Astrocyte (in vitro differentiated cells and primary cell): Measurements from ENCODE around the gene STRBP. TPM values are rescaled to one million over a fixed set of nuclear protein-coding genes. Genes with fewer than 3 reads are reported as not detected.

ENCODE experiments used
- DNase-seq: peaks from one replicate; pipeline ENCODE4 v3.0.0-alpha.2; 2010; ENCODE audit warnings: low read depth
- FAIRE-seq: peaks from 2 replicates; lab custom pipeline; 2011; peaks lifted over from hg19 to GRCh38; lab: Jason Lieb, UNC
- H2AFZ ChIP-seq: 2 replicates; pipeline ENCODE4 v1.6.0; 2012; ENCODE audit warnings: low read depth, low read length, inconsistent platforms
- H3K27ac ChIP-seq: 2 replicates; pipeline ENCODE4 v1.5.1; 2011; ENCODE audit warnings: low read depth, low read length, inconsistent platforms
- H3K27me3 ChIP-seq: 2 replicates; pipeline ENCODE4 v1.6.0; 2011; ENCODE audit warnings: low read length, inconsistent platforms; ENCODE audit not compliant: insufficient read depth
- H3K36me3 ChIP-seq: 2 replicates; pipeline ENCODE4 v1.5.1; 2011; ENCODE audit warnings: low read length, inconsistent platforms; ENCODE audit not compliant: insufficient read depth
- H3K4me1 ChIP-seq: 2 replicates; pipeline ENCODE4 v1.5.1; 2011; ENCODE audit warnings: low read length, inconsistent platforms; ENCODE audit not compliant: insufficient read depth
- H3K4me2 ChIP-seq: 2 replicates; pipeline ENCODE4 v1.6.0; 2012; ENCODE audit warnings: low read length, inconsistent platforms
- H3K4me3 ChIP-seq: 2 replicates; pipeline ENCODE4 v1.5.1; 2011; ENCODE audit warnings: low read depth, mild to moderate bottlenecking, low read length, inconsistent platforms; ENCODE audit not compliant: insufficient read depth
- H3K79me2 ChIP-seq: 2 replicates; pipeline ENCODE4 v1.6.0; 2012; ENCODE audit warnings: mild to moderate bottlenecking, low read length, inconsistent platforms; ENCODE audit not compliant: insufficient read depth
- H3K9ac ChIP-seq: 2 replicates; pipeline ENCODE4 v1.6.0; 2012; ENCODE audit warnings: mild to moderate bottlenecking, low read length, inconsistent platforms
- H3K9me3 ChIP-seq: 2 replicates; pipeline ENCODE4 v1.5.1; 2012; ENCODE audit warnings: low read depth, mild to moderate bottlenecking, low read length, inconsistent platforms; ENCODE audit not compliant: insufficient read depth
- H4K20me1 ChIP-seq: 2 replicates; pipeline ENCODE4 v1.6.0; 2012; ENCODE audit warnings: low read length, inconsistent platforms; ENCODE audit not compliant: insufficient read depth
- H3K27ac Mint-ChIP-seq: one replicate; pipeline ENCODE4 v1.8.0; 2021; ENCODE audit warnings: mild to moderate bottlenecking, mixed read lengths; ENCODE audit not compliant: unreplicated experiment
- H3K27me3 Mint-ChIP-seq: one replicate; pipeline ENCODE4 v1.8.0; 2021; ENCODE audit warnings: low read depth, mixed read lengths; ENCODE audit not compliant: unreplicated experiment
- H3K36me3 Mint-ChIP-seq: one replicate; pipeline ENCODE4 v1.8.0; 2021; ENCODE audit warnings: low read depth, mixed read lengths; ENCODE audit not compliant: unreplicated experiment
- H3K4me1 Mint-ChIP-seq: one replicate; pipeline ENCODE4 v1.8.0; 2021; ENCODE audit warnings: low read depth, mixed read lengths; ENCODE audit not compliant: unreplicated experiment
- H3K4me3 Mint-ChIP-seq: one replicate; pipeline ENCODE4 v1.8.0; 2021; ENCODE audit warnings: mild to moderate bottlenecking, moderate library complexity, mixed read lengths; ENCODE audit not compliant: unreplicated experiment
- H3K9me3 Mint-ChIP-seq: one replicate; pipeline ENCODE4 v1.8.0; 2021; ENCODE audit warnings: mild to moderate bottlenecking, mixed read lengths; ENCODE audit not compliant: unreplicated experiment
- CTCF ChIP-seq: IDR thresholded peaks from 2 replicates; pipeline ENCODE4 v1.5.1; 2011; ENCODE audit warnings: low read depth, mild to moderate bottlenecking, inconsistent platforms, low read length, moderate library complexity; ENCODE audit not compliant: insufficient read depth
- EZH2 ChIP-seq: IDR thresholded peaks from 2 replicates; pipeline ENCODE4 v1.6.1; 2012; ENCODE audit warnings: mild to moderate bottlenecking, low read length, inconsistent platforms; ENCODE audit not compliant: insufficient read depth
- total RNA-seq: library from RNA; stranded (reverse); gene quantifications from 2 replicates; pipeline ENCODE4 v1.2.1, GENCODE V29; 2021

STRBP gene
- total RNA-seq, 1 donor from 2014 or later: 13.1 TPM

GRCh38 chr9:123098096-123098459, 170.3 kb downstream of the STRBP start:
- H3K9ac ChIP-seq: no peak overlapping the region

GRCh38 chr9:123097430-123098095, 170.8 kb downstream of the STRBP start:
- DNase-seq (no peak), FAIRE-seq (no peak)
- Mint-ChIP-seq H3K4me1 (peaks cover 7% of the 10 kb centered on the region), H3K36me3 (peaks cover 34% of the 10 kb centered on the region), H3K27me3 (no peaks in the 10 kb centered on the region), H3K9me3 (no peaks in the 10 kb centered on the region), H3K27ac (no peak overlapping the region), H3K4me3 (no peak overlapping the region)
- Histone ChIP-seq H3K27me3 (no peaks in the 10 kb centered on the region), H3K4me3 (no peak overlapping the region), H3K4me2 (no peak overlapping the region), H3K9me3 (no peaks in the 10 kb centered on the region), H3K27ac (no peak overlapping the region), H2AFZ (no peak overlapping the region), H3K4me1 (no peaks in the 10 kb centered on the region), H3K9ac (no peak overlapping the region), H4K20me1 (peaks cover 3% of the 10 kb centered on the region), H3K79me2 (no peaks in the 10 kb centered on the region), H3K36me3 (peaks cover 32% of the 10 kb centered on the region)
- no peak for TF ChIP-seq EZH2

More at GRCh38 chr9:123098096-123098459, 170.3 kb downstream of the STRBP start:
- peaks cover 12% of the 10 kb centered on the region for H3K4me1 Mint-ChIP-seq
- H3K36me3 Mint-ChIP-seq: peaks cover 36% of the 10 kb centered on the region
- Histone ChIP-seq H3K79me2 (no peaks in the 10 kb centered on the region), H4K20me1 (peaks cover 3% of the 10 kb centered on the region), H3K4me2 (no peak overlapping the region), H3K36me3 (peaks cover 34% of the 10 kb centered on the region), H3K4me1 (no peaks in the 10 kb centered on the region), H3K9me3 (no peaks in the 10 kb centered on the region), H2AFZ (no peak overlapping the region), H3K27ac (no peak overlapping the region), H3K27me3 (no peaks in the 10 kb centered on the region), H3K4me3 (no peak overlapping the region)
- H3K27me3 Mint-ChIP-seq: no peaks in the 10 kb centered on the region
- no peak for TF ChIP-seq EZH2
- TF ChIP-seq CTCF: no peak
- H3K27ac Mint-ChIP-seq: no peak overlapping the region
- FAIRE-seq (no peak), DNase-seq (no peak)
- no peak overlapping the region for H3K4me3 Mint-ChIP-seq
- H3K9me3 Mint-ChIP-seq: no peaks in the 10 kb centered on the region

DNA sequence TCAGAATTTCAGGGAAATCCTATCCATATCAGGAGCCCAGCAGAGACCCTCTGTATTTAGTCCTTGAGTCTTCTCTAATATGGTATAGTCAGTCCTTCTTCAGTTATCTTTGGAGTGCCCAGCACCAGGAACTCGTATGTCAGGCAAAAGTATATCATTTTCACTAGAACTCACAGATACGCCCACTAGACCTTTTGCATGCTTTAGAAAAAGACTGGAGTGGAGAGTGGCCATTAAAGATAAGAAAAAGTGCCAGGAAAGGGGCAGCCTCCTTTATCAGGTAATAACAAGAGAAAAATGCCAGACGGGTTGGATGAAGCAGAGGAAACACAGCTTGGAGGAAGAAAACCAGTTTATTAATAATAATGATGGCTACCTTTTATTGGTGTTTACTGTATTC, 171.4 kb downstream of the STRBP start:
- Histone ChIP-seq H3K9me3 (no peaks in the 10 kb centered on the region), H3K36me3 (peaks cover 30% of the 10 kb centered on the region), H3K4me1 (no peaks in the 10 kb centered on the region), H3K79me2 (no peaks in the 10 kb centered on the region), H3K4me2 (no peak overlapping the region), H4K20me1 (peaks cover 3% of the 10 kb centered on the region), H2AFZ (no peak overlapping the region), H3K4me3 (no peak overlapping the region), H3K27me3 (no peaks in the 10 kb centered on the region), H3K9ac (no peak overlapping the region), H3K27ac (no peak overlapping the region)
- Mint-ChIP-seq H3K9me3 (no peaks in the 10 kb centered on the region), H3K27me3 (no peaks in the 10 kb centered on the region), H3K4me1 (peaks cover 4% of the 10 kb centered on the region), H3K27ac (no peak overlapping the region), H3K4me3 (no peak overlapping the region), H3K36me3 (peaks cover 39% of the 10 kb centered on the region)
- FAIRE-seq (no peak), DNase-seq (no peak)
- TF ChIP-seq CTCF: no peak
- TF ChIP-seq EZH2: no peak
